Activated CD8-positive, alpha-beta memory T cell treated with anti-CD3 and anti-CD28 coated beads for 1 hour (primary cell): ENCODE measurements around the gene BRPF1.
A peak's percentile ranks its signal among the peaks of the same experiment; 100 is the strongest.

Experiments used
- DNase-seq, 2 donors: peaks; one replicate each; pipeline ENCODE4 v3.0.0-alpha.2; 2020; ENCODE audit warnings: low read depth in 1 of 2; ENCODE audit errors: extremely low read depth in 1 of 2

Gene BRPF1

GRCh38 chr3:9731206-9732079 is at the start of gene BRPF1:
Gene BRPF1 (plus strand): TSS chr3:9731735. CDS start chr3:9734141, 2,406 bp downstream.
- peak; percentile 97 to 99 for DNase-seq

GRCh38 chr3:9682096-9682495 is 49.4 kb upstream of the BRPF1 start:
- DNase-seq, result no peak

DNA sequence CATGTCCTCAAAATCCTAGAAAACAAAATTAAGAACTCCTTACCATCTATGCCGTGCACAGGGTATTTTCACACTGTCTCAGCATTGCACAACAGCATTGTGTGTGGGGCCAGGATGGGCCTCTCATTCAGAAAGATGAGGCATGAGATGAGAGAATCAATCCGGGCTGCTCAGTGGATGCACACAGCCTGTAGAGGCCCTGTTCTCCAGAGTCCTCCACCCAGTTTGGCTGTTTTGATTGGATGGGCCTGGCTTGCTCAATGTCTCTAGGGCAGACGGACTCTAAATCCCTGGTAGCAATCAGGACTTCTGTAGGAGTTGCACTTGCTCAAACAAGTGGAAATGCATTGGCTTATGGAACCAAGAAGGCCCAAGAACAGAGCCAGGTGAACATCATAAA is 48.1 kb upstream of the BRPF1 start:
- DNase-seq, result no peak

- no peak for DNase-seq
Measured at GRCh38 chr3:9685216-9686049, 46.1 kb upstream of the BRPF1 start.

GRCh38 chr3:9686050-9686550 is 45.4 kb upstream of the BRPF1 start:
- DNase-seq, result no peak

DNA sequence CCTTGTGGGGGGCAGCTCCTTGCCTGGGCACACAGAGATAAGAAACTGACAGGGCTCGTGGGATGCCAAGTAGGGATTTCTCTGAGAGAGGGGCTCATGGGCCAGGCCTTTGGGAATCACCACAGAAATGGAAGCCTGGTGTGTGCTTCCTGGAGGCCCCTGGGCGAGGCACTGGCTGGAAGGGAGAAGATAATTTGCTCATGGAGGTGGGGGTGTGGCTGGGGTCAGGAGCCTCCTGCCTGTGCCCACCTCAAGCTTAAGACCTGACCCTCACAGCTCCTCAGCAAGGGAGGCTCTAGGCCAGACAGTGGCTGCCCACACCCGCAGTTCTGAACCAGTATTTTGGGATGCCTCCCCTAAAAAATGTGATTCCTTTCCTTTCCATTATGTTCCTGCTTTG is 44.8 kb upstream of the BRPF1 start:
- no peak for DNase-seq

GRCh38 chr3:9687514-9687913 is 44.0 kb upstream of the BRPF1 start:
- DNase-seq, result no peak

GRCh38 chr3:9688961-9689360 is 42.6 kb upstream of the BRPF1 start:
- no peak for DNase-seq

GRCh38 chr3:9689757-9690156 is 41.8 kb upstream of the BRPF1 start:
- no peak for DNase-seq

- no peak for DNase-seq
Measured at GRCh38 chr3:9690451-9691450, 40.8 kb upstream of the BRPF1 start.

- DNase-seq, result no peak
Measured at GRCh38 chr3:9691636-9692035, 39.9 kb upstream of the BRPF1 start.

DNA sequence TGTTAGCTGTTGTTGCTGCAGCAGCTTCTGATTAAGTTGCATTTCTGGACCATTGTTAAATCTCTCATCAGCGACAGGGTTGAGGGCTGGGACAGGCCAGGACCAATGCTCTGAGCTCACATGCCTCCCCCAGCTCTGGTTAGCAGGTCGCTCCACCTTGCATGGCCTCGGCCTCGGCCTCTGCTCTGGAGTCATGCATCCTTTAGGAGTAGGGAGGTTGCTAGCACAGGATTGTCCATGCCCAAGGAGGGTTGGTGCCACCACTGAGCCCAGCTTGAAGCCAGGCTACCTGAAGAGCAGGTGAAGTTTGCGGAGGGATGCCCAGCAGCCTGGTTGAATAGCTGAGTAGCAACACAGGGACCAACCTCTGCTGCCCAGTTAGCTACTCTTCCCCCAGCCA is 39.1 kb upstream of the BRPF1 start:
- DNase-seq, result no peak

DNA sequence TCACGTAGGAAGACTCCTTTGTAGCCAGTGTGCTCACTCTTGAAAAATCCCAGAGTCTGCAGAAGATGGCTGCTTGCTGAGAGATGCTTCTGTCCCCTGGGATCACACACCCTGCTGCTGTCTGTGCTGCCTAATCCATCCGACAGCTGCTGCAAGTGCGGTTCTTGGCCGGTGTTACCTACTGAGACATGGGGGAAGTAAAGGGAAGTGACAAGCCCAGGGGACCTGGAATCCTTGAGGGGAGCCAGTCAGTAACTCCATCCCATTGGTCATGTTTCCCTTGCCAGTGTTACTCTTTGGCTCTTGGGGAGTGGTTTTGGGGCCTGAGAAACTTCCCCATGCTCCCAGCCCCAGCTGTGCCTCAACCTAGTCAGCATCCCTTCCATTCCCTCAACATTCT is 36.2 kb upstream of the BRPF1 start:
- DNase-seq, result no peak

DNA sequence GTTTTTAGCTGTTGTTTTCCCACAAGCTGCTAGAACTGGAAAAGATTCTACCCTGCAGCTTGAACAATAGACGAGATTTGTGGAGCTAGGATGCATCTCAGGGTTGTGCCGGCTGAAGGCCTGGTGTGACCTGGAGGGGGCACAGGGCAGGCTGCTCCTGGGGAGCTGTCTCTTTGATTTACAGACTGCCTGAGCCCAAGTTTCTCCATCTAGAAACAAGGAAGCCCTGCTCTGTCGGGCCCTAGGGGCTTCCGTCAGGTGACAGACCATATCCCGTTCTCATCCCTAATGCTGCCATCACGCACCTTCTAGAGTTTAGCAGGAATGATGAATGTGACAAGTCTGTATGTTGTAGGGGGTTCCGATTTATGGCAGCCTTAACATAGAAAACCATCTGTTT is 35.8 kb upstream of the BRPF1 start:
- no peak for DNase-seq

DNA sequence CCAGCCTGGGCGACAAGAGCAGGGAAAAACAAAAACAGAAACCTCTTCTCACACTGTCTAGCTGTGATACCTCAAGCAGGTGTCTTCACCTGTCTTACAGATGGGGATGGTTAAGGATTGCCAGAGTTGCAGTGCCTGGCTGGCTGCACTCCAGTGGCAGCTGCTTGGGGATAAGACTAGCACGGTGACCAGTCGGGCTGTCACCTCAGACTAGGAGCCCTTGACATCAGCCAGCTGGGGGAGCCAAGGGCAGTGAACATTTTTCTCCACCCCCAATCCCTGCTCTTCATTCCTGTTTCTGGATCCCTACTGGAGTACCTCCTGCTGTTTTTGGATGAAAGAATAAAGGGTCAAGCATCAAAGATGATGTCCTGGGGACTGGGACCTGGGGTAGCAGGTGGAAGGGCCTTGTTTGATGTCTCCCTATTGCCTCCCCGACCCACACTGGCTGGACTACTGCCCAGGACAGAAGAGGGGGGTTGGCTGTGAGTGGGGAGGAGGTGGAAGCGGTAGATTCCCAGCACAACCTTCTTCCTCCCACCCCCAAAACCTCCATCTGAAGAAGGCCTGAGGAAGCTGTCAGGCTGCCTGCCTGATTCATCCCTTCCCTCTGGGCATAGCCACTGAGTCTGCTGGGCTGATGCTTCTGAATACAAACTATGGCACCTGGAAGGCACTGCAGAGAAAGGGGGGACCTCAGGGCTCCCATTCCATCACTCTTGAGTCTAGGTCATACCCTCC is 34.9 kb upstream of the BRPF1 start:
- no peak for DNase-seq

DNA sequence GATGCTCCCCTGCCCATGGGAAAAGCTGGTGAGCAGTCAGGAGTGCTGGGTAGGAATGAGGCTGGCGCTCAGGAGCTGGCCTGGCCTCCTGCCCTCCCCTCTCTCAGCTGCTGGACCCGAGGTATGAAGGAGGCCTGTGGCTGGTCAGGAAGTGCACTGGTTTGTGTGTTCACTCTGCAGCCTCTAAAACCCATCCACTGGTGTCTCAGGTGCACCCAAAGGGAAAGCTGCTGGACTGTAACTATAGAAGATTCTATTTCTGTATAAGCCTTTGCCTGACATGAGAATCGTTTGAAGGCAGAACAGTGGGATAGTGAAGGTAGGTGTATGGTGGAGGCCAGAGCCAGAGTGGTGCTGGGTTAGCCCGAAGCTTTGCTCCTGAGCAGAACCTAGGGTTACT is 33.6 kb upstream of the BRPF1 start:
- DNase-seq, result no peak

GRCh38 chr3:9698293-9698692 is 33.2 kb upstream of the BRPF1 start:
- no peak for DNase-seq

DNA sequence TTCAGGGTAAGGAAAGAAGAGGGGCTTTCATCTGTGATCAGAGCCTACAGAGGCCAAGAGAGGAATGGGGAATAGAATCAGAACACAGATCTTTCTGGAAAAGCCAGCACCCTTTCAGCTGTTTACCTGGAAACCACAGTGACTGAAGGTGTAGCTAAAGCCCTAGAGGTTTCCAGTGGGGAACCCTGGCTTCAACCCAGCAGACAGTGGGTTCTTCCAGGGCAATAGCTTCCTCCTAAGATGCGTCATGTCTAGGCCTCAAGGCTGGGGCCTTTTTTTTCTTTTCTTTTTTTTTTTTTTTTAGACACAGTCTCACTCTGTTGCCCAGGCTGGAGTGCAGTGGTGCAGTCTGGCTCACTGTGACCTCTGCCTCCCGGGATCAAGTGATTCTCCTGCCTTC is 31.0 kb upstream of the BRPF1 start:
- no peak for DNase-seq

- DNase-seq, result no peak
Measured at GRCh38 chr3:9701006-9701405, 30.5 kb upstream of the BRPF1 start.

- DNase-seq, result no peak
Measured at GRCh38 chr3:9701711-9702110, 29.8 kb upstream of the BRPF1 start.
